GM12874 (cell line): ENCODE measurements around the gene MED23.

Experiments used
- CTCF ChIP-seq: IDR thresholded peaks from 2 replicates; pipeline ENCODE4 v1.5.1; 2011; ENCODE audit warnings: low read depth, mild to moderate bottlenecking, control low read depth, low read length, moderate library complexity; ENCODE audit not compliant: insufficient read depth

MED23 gene

GRCh38 chr6:131572686-131573415 lies 55.2 kb downstream of the MED23 start, which contains the start of gene ARG1:
Gene ARG1, plus strand, starts transcription at chr6:131573226. Its CDS starts 57 bp downstream, at chr6:131573283.
- TF ChIP-seq CTCF = no peak

- no peak for TF ChIP-seq CTCF
Observed at GRCh38 chr6:131568726-131569125, 59.3 kb downstream of the MED23 start.

- no peak for TF ChIP-seq CTCF
Observed at GRCh38 chr6:131565056-131565455, 63.0 kb downstream of the MED23 start.

GRCh38 chr6:131561925-131562707 lies 65.9 kb downstream of the MED23 start:
- TF ChIP-seq CTCF = no peak

- TF ChIP-seq CTCF = no peak
Observed at GRCh38 chr6:131558922-131559321, 69.1 kb downstream of the MED23 start.

- TF ChIP-seq CTCF = no peak
Observed at GRCh38 chr6:131555992-131556391, 72.0 kb downstream of the MED23 start.

GRCh38 chr6:131552572-131552971 lies 75.5 kb downstream of the MED23 start:
- TF ChIP-seq CTCF = no peak
